Fibroblast of lung (primary cell): ENCODE data around the gene ANKRD53.

ENCODE experiments used
- EZH2 ChIP-seq: IDR thresholded peaks from 2 replicates; pipeline ENCODE4 v1.5.1; 2012; ENCODE audit warnings: low read length, control low read depth, mild to moderate bottlenecking; ENCODE audit errors: missing control alignments
- TF ChIP-seq, protein P1 (sequence below), 2 donors: IDR thresholded peaks in 1 of 2; conservative IDR thresholded peaks in 1 of 2; 1 replicate in 1 of 2; 2 replicates in 1 of 2; pipeline ENCODE4 v1.5.1; 2011 to 2012; ENCODE audit warnings: low read length in 2 of 2, control low read depth in 1 of 2, inconsistent platforms in 1 of 2, low read depth in 1 of 2, mild to moderate bottlenecking in 1 of 2

- TF ChIP-seq EZH2, result no peak
- TF ChIP-seq, protein P1, sequence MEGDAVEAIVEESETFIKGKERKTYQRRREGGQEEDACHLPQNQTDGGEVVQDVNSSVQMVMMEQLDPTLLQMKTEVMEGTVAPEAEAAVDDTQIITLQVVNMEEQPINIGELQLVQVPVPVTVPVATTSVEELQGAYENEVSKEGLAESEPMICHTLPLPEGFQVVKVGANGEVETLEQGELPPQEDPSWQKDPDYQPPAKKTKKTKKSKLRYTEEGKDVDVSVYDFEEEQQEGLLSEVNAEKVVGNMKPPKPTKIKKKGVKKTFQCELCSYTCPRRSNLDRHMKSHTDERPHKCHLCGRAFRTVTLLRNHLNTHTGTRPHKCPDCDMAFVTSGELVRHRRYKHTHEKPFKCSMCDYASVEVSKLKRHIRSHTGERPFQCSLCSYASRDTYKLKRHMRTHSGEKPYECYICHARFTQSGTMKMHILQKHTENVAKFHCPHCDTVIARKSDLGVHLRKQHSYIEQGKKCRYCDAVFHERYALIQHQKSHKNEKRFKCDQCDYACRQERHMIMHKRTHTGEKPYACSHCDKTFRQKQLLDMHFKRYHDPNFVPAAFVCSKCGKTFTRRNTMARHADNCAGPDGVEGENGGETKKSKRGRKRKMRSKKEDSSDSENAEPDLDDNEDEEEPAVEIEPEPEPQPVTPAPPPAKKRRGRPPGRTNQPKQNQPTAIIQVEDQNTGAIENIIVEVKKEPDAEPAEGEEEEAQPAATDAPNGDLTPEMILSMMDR (conservative IDR thresholded peaks at IDR 0.05 in 1 of 2, IDR thresholded peaks at IDR 0.05 in 1 of 2; ENCODE audit: low read depth in 1 of 2, low read length in 2 of 2), result no peak
Observed at GRCh38 chr2:70994009-70994698, 15.7 kb downstream of the ANKRD53 start.
